Spinal cord (tissue), 10 donors: Measurements from ENCODE around the gene ARPIN. TPM values are rescaled to one million over a fixed set of nuclear protein-coding genes. Genes with fewer than 3 reads are reported as not detected.
"Not testable (repeated sequence)": the region's sequence is repeated elsewhere in the genome, so short reads cannot be mapped to it uniquely, and the experiment has no call there.

Source experiments
- DNase-seq, 6 donors: peaks; one replicate each; pipeline versions ENCODE4 v3.0.0 to v3.0.0-alpha.2; 2013 to 2015; ENCODE audit warnings: low spot score in 6 of 6, low read depth in 4 of 6
- H3K27ac ChIP-seq: one replicate; pipeline ENCODE4 v1.5.1; 2013; ENCODE audit warnings: low read depth, low read length, control low read depth
- H3K27me3 ChIP-seq: one replicate; pipeline ENCODE4 v1.6.1; 2013; ENCODE audit warnings: low read length; ENCODE audit not compliant: control insufficient read depth, insufficient read depth
- H3K36me3 ChIP-seq: one replicate; pipeline ENCODE4 v1.6.1; 2013; ENCODE audit warnings: low read length; ENCODE audit not compliant: control insufficient read depth, insufficient read depth
- H3K4me1 ChIP-seq: one replicate; pipeline ENCODE4 v1.6.1; 2013; ENCODE audit warnings: low read length; ENCODE audit not compliant: control insufficient read depth, insufficient read depth
- H3K4me3 ChIP-seq: one replicate; pipeline ENCODE4 v1.5.1; 2013; ENCODE audit warnings: low read depth, low read length, control low read depth
- H3K9me3 ChIP-seq: one replicate; pipeline ENCODE4 v1.6.1; 2013; ENCODE audit warnings: low read length; ENCODE audit not compliant: control insufficient read depth, insufficient read depth
- WGBS: methylation state at CpG from one replicate; pipeline ENCODE4 v1.1.5; 2013; ENCODE audit warnings: missing lambda C conversion rate; ENCODE audit not compliant: insufficient coverage; 5-methylcytosine and 5-hydroxymethylcytosine counted together
- polyA plus RNA-seq, 2 donors: library from polyadenylated mRNA; unstranded; fragments of 120-200 nt; gene quantifications; one replicate each; pipeline ENCODE4 v1.2.1, GENCODE V29; 2013; ENCODE audit not compliant: insufficient read length in 2 of 2
- total RNA-seq, 2 donors: library from RNA; depleted of rRNA in 1 of 2; stranded (reverse); fragments of 120-200 nt in 1 of 2; fragments of >200 nt in 1 of 2; gene quantifications; one replicate each; pipeline versions ENCODE4 v1.2.3 to v1.2.4, GENCODE V29; 2013 to 2014
- donor health status: healthy.

The ARPIN gene
- total and polyA plus RNA-seq, 4 donors = 16.1 to 26.6 (median 20.9) TPM

DNA sequence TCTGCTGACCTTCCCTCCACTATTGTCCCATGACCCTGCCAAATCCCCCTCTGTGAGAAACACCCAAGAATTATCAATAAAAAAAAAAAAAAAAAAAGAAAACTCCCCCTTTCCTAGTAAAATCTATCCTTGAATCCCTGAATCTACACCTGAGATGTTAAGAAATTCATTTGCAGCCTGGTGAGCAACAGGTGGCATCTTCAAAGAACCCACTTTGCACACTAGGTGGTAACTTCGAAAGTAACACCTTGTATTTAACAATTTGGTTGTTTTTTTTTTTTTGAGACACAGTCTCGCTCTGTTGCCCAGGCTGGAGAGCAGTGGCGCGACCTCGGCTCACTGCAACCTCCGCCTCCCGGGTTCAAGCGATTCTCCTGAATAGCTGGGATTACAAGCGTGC is 43.3 kb downstream of the ARPIN start:
- 97% methylated on average over 8 of the region's 9 CpGs for WGBS
- not testable (repeated sequence) for H3K4me3 ChIP-seq, H3K27me3 ChIP-seq, H3K9me3 ChIP-seq, H3K4me1 ChIP-seq, H3K27ac ChIP-seq, DNase-seq
- H3K36me3 ChIP-seq = peaks cover 17% of the 10 kb centered on the region

DNA sequence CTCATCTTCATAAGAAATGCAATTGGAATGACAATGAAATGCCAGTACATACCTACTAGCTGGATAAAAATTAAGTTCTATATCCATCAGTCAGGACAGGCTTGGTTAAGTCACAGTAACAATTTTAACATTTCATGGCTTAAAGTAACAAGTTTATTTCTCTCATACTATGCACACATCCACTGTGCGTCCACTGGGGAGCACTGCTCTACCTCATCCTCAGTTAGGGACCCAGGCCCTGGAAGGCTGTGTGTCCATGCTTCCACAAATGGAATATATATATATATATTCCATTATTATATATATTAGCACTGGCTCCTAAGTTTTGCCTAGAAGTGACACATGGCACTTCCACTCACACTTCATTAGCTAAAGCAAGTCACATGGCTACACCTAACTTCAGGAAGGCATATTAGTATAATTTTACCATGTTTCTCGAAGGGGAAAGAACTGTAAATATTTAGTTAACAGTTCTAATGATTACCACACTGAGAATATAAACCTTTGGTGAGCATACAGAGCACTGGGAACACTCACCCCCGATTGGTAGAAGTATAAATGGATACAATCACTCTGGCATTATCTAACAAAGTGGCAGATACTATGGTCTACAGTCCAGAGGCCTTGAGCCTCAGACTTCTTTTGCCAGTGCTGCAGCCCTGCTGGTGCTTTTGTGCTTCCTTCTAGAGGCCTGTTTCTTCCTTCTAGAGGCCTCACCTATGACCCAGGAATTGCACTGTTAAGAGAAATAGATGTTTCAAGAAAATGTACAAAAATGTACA is 47.6 kb downstream of the ARPIN start:
- no peaks in the 10 kb centered on the region for H3K27me3 ChIP-seq
- no peak for DNase-seq
- H3K4me3 ChIP-seq = no peak overlapping the region
- no peaks in the 10 kb centered on the region for H3K4me1 ChIP-seq
- 88% methylated on average over 1 of the region's 3 CpGs for WGBS
- H3K9me3 ChIP-seq = no peaks in the 10 kb centered on the region
- no peak overlapping the region for H3K27ac ChIP-seq
- H3K36me3 ChIP-seq = peaks cover 15% of the 10 kb centered on the region

DNA sequence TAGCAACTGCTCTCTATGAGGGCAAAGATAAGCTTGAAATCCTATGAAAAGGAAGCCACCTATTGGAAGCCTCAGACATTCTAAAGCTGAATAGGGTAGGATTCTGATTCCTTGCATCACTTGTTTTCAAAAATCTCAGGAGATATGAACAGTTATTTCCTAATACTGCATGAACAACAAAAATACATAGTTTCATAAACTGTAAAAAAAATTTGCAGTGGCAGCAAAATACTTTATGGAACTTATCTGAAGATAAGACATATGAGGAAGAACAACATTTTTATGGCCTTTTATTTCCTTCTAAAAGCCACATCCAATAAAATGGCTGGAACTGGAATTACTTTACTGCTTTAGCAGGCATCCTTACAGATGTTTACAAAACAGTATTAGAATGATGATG is 48.8 kb downstream of the ARPIN start:
- Histone ChIP-seq H3K9me3 (no peaks in the 10 kb centered on the region), H3K36me3 (peaks cover 15% of the 10 kb centered on the region), H3K27me3 (no peaks in the 10 kb centered on the region), H3K4me1 (no peaks in the 10 kb centered on the region), H3K27ac (no peak overlapping the region), H3K4me3 (no peak overlapping the region)
- no peak for DNase-seq

DNA sequence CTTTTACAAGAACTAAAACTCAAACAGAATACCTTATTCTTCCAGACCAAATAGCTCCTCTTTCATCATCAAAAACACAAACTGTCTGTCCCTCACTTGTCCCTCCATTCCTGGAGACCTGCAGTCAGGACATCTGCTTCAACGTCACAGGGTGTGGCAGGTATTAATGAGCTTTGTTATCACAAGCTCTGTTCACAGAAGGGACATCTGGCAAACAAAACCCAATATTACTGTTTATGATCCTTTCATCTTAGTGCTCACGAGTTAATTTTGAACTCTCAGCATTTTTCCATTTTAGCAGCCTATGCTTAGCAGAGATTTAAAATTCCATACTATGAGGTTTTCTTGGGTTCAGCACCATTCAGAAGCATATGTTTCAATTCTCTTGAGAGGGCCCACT is 51.9 kb downstream of the ARPIN start:
- no peaks in the 10 kb centered on the region for H3K4me1 ChIP-seq
- WGBS = no CpG with 5 or more reads among the region's 2 CpGs
- peaks cover 12% of the 10 kb centered on the region for H3K36me3 ChIP-seq
- no peak for DNase-seq
- no peaks in the 10 kb centered on the region for H3K27me3 ChIP-seq
- H3K4me3 ChIP-seq = no peak overlapping the region
- no peaks in the 10 kb centered on the region for H3K9me3 ChIP-seq
- H3K27ac ChIP-seq = no peak overlapping the region

DNA sequence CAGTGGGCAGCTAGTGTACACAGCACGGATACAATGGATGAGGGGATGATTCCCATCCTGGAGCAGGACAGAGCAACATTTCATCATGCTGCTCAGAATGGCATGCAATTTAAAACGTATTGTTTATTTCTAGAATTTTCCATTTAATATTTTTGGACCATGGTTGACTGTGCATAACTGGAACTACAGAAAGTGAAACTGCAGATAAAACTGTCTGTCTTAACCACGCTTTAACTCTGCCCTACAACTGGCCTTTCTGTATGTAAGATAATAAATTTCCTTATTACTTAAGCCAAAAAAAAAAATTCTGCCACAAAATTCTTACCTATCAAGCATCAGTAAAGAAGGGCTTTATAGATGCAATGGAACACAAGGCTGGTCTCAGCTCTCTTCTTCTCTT is 52.3 kb downstream of the ARPIN start:
- Histone ChIP-seq H3K9me3 (no peaks in the 10 kb centered on the region), H3K4me3 (no peak overlapping the region), H3K27me3 (no peaks in the 10 kb centered on the region), H3K36me3 (peaks cover 10% of the 10 kb centered on the region), H3K4me1 (no peaks in the 10 kb centered on the region), H3K27ac (no peak overlapping the region)
- 100% methylated on average over 1 of the region's 3 CpGs for WGBS
- DNase-seq = no peak

DNA sequence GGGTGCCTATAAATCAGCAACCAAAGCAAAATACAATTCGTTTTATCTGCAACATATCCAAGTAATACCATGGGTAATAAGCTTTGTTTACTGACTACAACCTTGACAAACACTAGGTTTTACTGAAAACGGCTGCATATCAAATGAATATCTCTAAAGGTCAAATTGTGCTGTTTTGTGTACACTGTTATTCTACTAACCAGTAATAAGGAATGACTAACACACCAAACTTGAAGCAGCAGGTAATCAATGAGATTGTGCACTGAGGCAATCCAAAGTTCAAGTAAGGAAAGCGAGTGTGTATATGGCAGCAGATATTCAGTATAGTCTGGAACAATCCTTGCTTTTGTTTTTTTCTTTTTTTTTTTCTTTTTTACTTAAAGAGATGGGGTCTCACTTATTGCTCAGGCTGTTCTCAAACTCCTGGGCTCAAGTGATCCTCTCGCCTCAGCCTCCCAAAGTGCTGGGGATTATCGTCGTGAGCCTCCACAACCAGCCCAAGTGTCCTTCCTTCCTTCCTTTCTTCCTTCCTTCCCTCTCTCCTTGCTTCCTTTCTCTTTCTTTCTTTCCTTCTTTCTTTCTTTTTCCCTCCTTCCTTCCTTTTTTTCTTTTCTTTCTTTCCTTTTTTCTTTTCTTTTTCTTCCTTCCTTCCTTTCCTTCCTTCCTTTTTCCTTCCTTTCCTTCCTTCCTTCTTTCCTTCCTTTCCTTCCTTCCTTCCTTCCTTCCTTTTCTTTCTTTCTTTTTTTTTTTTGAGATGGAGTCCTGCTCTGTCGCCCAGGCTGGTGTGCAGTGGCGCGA is 53.9 kb downstream of the ARPIN start:
- WGBS = 93% methylated on average over 3 of the region's 9 CpGs
- H3K4me1 ChIP-seq = no peaks in the 10 kb centered on the region

DNA sequence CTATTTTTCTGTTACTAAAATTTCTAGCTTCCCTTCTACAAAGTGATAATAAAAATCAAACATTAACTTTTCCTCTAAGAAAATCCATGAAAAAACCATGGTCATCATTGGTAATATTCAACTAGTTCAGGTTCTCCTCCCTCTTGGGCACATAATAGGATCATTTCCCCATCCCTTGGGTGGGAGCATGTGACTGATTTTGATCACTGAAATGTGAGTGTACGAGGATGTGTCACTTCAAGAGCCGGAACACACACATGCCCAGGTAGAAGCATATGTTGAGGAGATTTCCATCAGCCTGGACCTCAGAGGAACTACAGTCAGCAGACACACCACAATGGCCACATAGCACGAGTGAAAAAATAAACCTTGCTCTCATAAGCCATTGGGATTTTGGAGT is 55.1 kb downstream of the ARPIN start:
- DNase-seq = no peak
- no CpG with 5 or more reads among the region's 3 CpGs for WGBS
- H3K9me3 ChIP-seq = no peaks in the 10 kb centered on the region

More for the DNA sequence above, 53.9 kb downstream of the ARPIN start:
- H3K36me3 ChIP-seq = peaks cover 10% of the 10 kb centered on the region
- H3K27me3 ChIP-seq = no peaks in the 10 kb centered on the region
- no peak for DNase-seq
- H3K27ac ChIP-seq = no peak overlapping the region
- H3K4me3 ChIP-seq = no peak overlapping the region
- no peaks in the 10 kb centered on the region for H3K9me3 ChIP-seq

DNA sequence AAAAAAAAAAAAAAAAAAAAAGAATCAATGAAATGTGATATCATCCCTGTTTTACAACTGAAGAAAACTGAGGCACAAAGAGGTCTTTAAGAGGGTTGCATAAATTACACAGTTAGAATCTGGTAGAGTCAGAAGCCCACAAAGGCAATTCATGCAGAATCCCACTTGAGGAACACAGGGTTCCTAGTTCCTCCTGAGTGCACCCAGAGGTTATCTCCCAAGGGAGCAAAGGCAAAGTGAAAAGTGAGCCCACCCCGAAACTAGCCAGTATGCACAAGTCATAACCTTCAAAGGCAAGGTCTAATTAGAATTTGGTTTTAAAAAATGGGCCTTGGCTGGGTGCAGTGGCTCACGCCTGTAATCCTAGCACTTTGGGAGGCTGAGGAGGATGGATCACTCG is 56.8 kb downstream of the ARPIN start:
- Histone ChIP-seq H3K4me1 (no peaks in the 10 kb centered on the region), H3K4me3 (no peak overlapping the region), H3K27me3 (no peaks in the 10 kb centered on the region), H3K9me3 (no peaks in the 10 kb centered on the region), H3K27ac (no peak overlapping the region), H3K36me3 (peaks cover 14% of the 10 kb centered on the region)
- 90% methylated on average over 2 of the region's 3 CpGs for WGBS
- DNase-seq = peak in 1 of 6 donors; percentile 6

More for the DNA sequence above, 55.1 kb downstream of the ARPIN start:
- no peaks in the 10 kb centered on the region for H3K4me1 ChIP-seq
- peaks cover 10% of the 10 kb centered on the region for H3K36me3 ChIP-seq
- no peaks in the 10 kb centered on the region for H3K27me3 ChIP-seq
- no peak overlapping the region for H3K4me3 ChIP-seq
- H3K27ac ChIP-seq = no peak overlapping the region

DNA sequence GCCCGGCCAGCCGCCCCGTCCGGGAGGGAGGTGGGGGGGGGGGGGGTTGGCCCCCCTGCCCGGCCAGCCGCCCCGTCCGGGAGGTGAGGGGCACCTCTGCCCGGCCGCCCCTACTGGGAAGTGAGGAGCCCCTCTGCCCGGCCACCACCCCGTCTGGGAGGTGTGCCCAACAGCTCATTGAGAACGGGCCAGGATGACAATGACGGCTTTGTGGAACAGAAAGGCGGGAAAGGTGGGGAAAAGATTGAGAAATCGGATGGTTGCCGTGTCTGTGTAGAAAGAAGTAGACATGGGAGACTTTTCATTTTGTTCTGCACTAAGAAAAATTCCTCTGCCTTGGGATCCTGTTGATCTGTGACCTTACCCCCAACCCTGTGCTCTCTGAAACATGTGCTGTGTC is 57.9 kb downstream of the ARPIN start:
- H3K36me3 ChIP-seq = peaks cover 14% of the 10 kb centered on the region
- not testable (repeated sequence) for H3K27ac ChIP-seq, DNase-seq, H3K4me3 ChIP-seq, H3K27me3 ChIP-seq, H3K9me3 ChIP-seq, H3K4me1 ChIP-seq
- 100% methylated on average over 2 of the region's 17 CpGs for WGBS
